Measurements from ENCODE around the gene WNT6.

The WNT6 gene

GRCh38 chr2:218824004-218824403 lies 35.6 kb upstream of the WNT6 start:
- no peak overlapping the region for H3K27ac ChIP-seq
- peaks cover 0 to 10% (median 0%) of the 10 kb centered on the region in 11 experiments; a peak in 5 of 22 replicates for H3K27me3 ChIP-seq
- H3K9ac ChIP-seq = no peak overlapping the region
- peaks cover 0 to 61% (median 0%) of the 10 kb centered on the region in 10 experiments; a peak in 8 of 20 replicates for H3K4me1 ChIP-seq
- H4K20me1 ChIP-seq = peaks cover 0 to 18% (median 0%) of the 10 kb centered on the region in 11 experiments; a peak in 1 of 22 replicates
- no peaks in the 10 kb centered on the region for H3K36me3 ChIP-seq
- no peak overlapping the region for H3K4me2 ChIP-seq
- TF ChIP-seq Cebpa-rat (IDR thresholded peaks at IDR 0.05) = no peak
- no peaks in the 10 kb centered on the region for H3K9me3 ChIP-seq (replicated peaks in 1 of 11)
- H3K4me3 ChIP-seq = no peak overlapping the region

GRCh38 chr2:218826791-218827190 lies 32.8 kb upstream of the WNT6 start:
- peaks cover 0 to 14% (median 0%) of the 10 kb centered on the region in 11 experiments; a peak in 2 of 22 replicates for H4K20me1 ChIP-seq
- TF ChIP-seq Cebpa-rat (IDR thresholded peaks at IDR 0.05) = no peak
- H3K27me3 ChIP-seq = peaks cover 0 to 8% (median 0%) of the 10 kb centered on the region in 11 experiments; a peak in 4 of 22 replicates
- 0 out of 22 replicates have a peak overlapping the region, but pooled peaks of 1 of the 11 experiments have one; percentile 56 for H3K4me2 ChIP-seq
- no peaks in the 10 kb centered on the region for H3K36me3 ChIP-seq
- H3K9me3 ChIP-seq (replicated peaks in 1 of 11) = no peaks in the 10 kb centered on the region
- no peak overlapping the region for H3K27ac ChIP-seq
- H3K4me1 ChIP-seq = peaks cover 0 to 34% (median 0%) of the 10 kb centered on the region in 10 experiments; a peak in 4 of 20 replicates
- H3K9ac ChIP-seq = no peak overlapping the region
- H3K4me3 ChIP-seq = no peak overlapping the region

- Histone ChIP-seq H3K9me3 (replicated peaks in 1 of 11) (no peaks in the 10 kb centered on the region), H3K9ac (no peak overlapping the region), H3K4me2 (no peak overlapping the region), H3K36me3 (no peaks in the 10 kb centered on the region), H3K4me1 (peaks cover 0 to 24% (median 0%) of the 10 kb centered on the region in 10 experiments; a peak in 4 of 20 replicates), H4K20me1 (peaks cover 0 to 10% (median 0%) of the 10 kb centered on the region in 11 experiments; a peak in 2 of 22 replicates), H3K27ac (no peak overlapping the region), H3K4me3 (no peak overlapping the region), H3K27me3 (0 out of 22 replicates have a peak, but pooled peaks cover 0 to under 1% (median 0%) of the 10 kb centered on the region in 11 experiments)
- TF ChIP-seq Cebpa-rat (IDR thresholded peaks at IDR 0.05) = no peak
Observed at GRCh38 chr2:218827701-218828476, 31.7 kb upstream of the WNT6 start.

GRCh38 chr2:218828477-218828778 lies 31.2 kb upstream of the WNT6 start:
- no peak overlapping the region for H3K27ac ChIP-seq
- H3K4me2 ChIP-seq = no peak overlapping the region
- H4K20me1 ChIP-seq = peaks cover 0 to 10% (median 0%) of the 10 kb centered on the region in 11 experiments; a peak in 2 of 22 replicates
- TF ChIP-seq Cebpa-rat (IDR thresholded peaks at IDR 0.05) = no peak
- no peak overlapping the region for H3K4me3 ChIP-seq
- H3K36me3 ChIP-seq = no peaks in the 10 kb centered on the region
- H3K27me3 ChIP-seq = peaks cover 0 to 6% (median 0%) of the 10 kb centered on the region in 11 experiments; a peak in 1 of 22 replicates
- H3K4me1 ChIP-seq = peaks cover 0 to 26% (median 0%) of the 10 kb centered on the region in 10 experiments; a peak in 4 of 20 replicates
- H3K9ac ChIP-seq = no peak overlapping the region
- H3K9me3 ChIP-seq (replicated peaks in 1 of 11) = no peaks in the 10 kb centered on the region

- H4K20me1 ChIP-seq = peaks cover 0 to 10% (median 0%) of the 10 kb centered on the region in 11 experiments; a peak in 2 of 22 replicates
- H3K4me2 ChIP-seq = no peak overlapping the region
- no peak overlapping the region for H3K9ac ChIP-seq
- H3K9me3 ChIP-seq (replicated peaks in 1 of 11) = no peaks in the 10 kb centered on the region
- H3K4me3 ChIP-seq = no peak overlapping the region
- no peak for TF ChIP-seq Cebpa-rat (IDR thresholded peaks at IDR 0.05)
- H3K36me3 ChIP-seq = no peaks in the 10 kb centered on the region
- H3K27me3 ChIP-seq = peaks cover 0 to 7% (median 0%) of the 10 kb centered on the region in 11 experiments; a peak in 2 of 22 replicates
- no peak overlapping the region for H3K27ac ChIP-seq
- peaks cover 0 to 23% (median 0%) of the 10 kb centered on the region in 10 experiments; a peak in 4 of 20 replicates for H3K4me1 ChIP-seq
Observed at GRCh38 chr2:218829868-218830451, 29.6 kb upstream of the WNT6 start.

GRCh38 chr2:218830526-218831306 lies 28.9 kb upstream of the WNT6 start:
- Histone ChIP-seq H3K27me3 (peaks cover 0 to 7% (median 0%) of the 10 kb centered on the region in 11 experiments; a peak in 2 of 22 replicates), H3K4me1 (peaks cover 0 to 16% (median 0%) of the 10 kb centered on the region in 10 experiments; a peak in 4 of 20 replicates), H3K4me2 (no peak overlapping the region), H3K36me3 (no peaks in the 10 kb centered on the region), H3K9me3 (replicated peaks in 1 of 11) (no peaks in the 10 kb centered on the region), H3K4me3 (no peak overlapping the region), H3K27ac (no peak overlapping the region), H3K9ac (no peak overlapping the region), H4K20me1 (peaks cover 0 to 10% (median 0%) of the 10 kb centered on the region in 11 experiments; a peak in 2 of 22 replicates)
- no peak for TF ChIP-seq Cebpa-rat (IDR thresholded peaks at IDR 0.05)

- TF ChIP-seq Cebpa-rat (IDR thresholded peaks at IDR 0.05) = no peak
- no peak within 1 kb of the TSS for H3K9ac ChIP-seq
- no peaks in the 10 kb centered on the region for H3K36me3 ChIP-seq
- H3K27ac ChIP-seq = no peak within 1 kb of the TSS
- H3K4me2 ChIP-seq = peak within 1 kb of the TSS in 1 of 11 experiments; percentile 23; a peak in 1 of 22 replicates
- H3K9me3 ChIP-seq (replicated peaks in 1 of 11) = no peaks in the 10 kb centered on the region
- H4K20me1 ChIP-seq = peaks cover 0 to 10% (median 0%) of the 10 kb centered on the region in 11 experiments; a peak in 2 of 22 replicates
- peaks cover 0 to 7% (median 0%) of the 10 kb centered on the region in 11 experiments; a peak in 2 of 22 replicates for H3K27me3 ChIP-seq
- H3K4me3 ChIP-seq = no peak within 1 kb of the TSS
- peaks cover 0 to 9% (median 0%) of the 10 kb centered on the region in 10 experiments; a peak in 4 of 20 replicates for H3K4me1 ChIP-seq
Observed at GRCh38 chr2:218831378-218831990, 28.1 kb upstream of the WNT6 start, which contains the start of gene PRKAG3. Gene PRKAG3 (minus strand): TSS chr2:218831803.

- Histone ChIP-seq H3K36me3 (no peaks in the 10 kb centered on the region), H4K20me1 (peaks cover 0 to 10% (median 0%) of the 10 kb centered on the region in 11 experiments; a peak in 2 of 22 replicates), H3K9me3 (replicated peaks in 1 of 11) (peaks cover 0 to 3% (median 2%) of the 10 kb centered on the region in 11 experiments; a peak in 14 of 22 replicates), H3K4me2 (no peak overlapping the region; a peak in 1 of 22 replicates), H3K4me1 (0 out of 20 replicates have a peak, but pooled peaks cover 0 to 8% (median 0%) of the 10 kb centered on the region in 10 experiments), H3K27me3 (peaks cover 0 to 7% (median 0%) of the 10 kb centered on the region in 11 experiments; a peak in 2 of 22 replicates), H3K4me3 (no peak overlapping the region), H3K9ac (no peak overlapping the region), H3K27ac (no peak overlapping the region)
- no peak for TF ChIP-seq Cebpa-rat (IDR thresholded peaks at IDR 0.05)
Observed at GRCh38 chr2:218832081-218832480, 27.5 kb upstream of the WNT6 start.
